ENCODE data around the gene PCMTD2. TPM values are rescaled to one million over a fixed set of nuclear protein-coding genes. Genes with fewer than 3 reads are reported as not detected.
A peak's percentile ranks its signal among the peaks of the same experiment; 100 is the strongest.

Gene PCMTD2
- total RNA-seq, 1 experiment from 2014 or later = 57.1 TPM

DNA sequence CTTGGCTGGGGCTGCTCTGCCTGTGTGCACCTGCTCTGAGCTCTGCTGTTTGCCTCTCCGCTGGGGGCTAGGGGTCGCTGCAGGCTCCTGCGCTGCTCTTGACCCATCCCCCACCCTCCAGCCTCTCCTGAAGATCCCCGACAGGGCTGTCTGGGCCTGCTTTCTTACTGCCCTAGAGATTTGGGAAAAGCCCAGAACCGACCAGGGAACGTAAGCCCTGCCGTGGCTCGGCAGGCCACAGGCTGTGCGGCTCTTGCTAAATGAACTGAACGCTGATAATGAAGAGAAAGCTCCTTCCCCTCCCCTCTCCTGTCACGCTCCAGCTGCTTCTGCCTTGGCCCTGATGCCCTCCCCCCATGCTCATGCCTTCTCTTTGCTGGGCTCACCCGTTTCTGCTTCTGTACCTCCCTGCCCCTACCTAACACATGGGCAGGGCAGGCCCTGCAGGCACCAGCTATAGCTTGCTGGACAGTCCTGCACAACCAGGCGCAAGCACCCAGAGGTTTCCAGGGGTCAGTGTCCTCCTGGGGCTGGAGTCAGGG is 32.0 kb upstream of the PCMTD2 start:
- peaks cover 25% of the 10 kb centered on the region for H3K4me1 ChIP-seq (ENCODE audit: insufficient read depth, low read length, poor library complexity, severe bottlenecking)
- intact Hi-C loops (cut with micrococcal nuclease; ENCODE audit: unreplicated experiment) = no loop called here
- DNase-seq (ENCODE audit: low spot score) = peak; percentile 78
- H3K9me3 ChIP-seq (ENCODE audit: low read depth, low read length, poor library complexity, severe bottlenecking) = no peaks in the 10 kb centered on the region
- TF ChIP-seq CTCF (conservative IDR thresholded peaks at IDR 0.05; ENCODE audit: low read depth, low read length) (peak; percentile 74), EZH2 (IDR thresholded peaks at IDR 0.05; ENCODE audit: borderline replicate concordance, low read depth, low read length, poor library complexity, severe bottlenecking) (no peak)
- H3K27me3 ChIP-seq (replicated peaks; ENCODE audit: insufficient read depth, low read depth, low read length, poor library complexity) = no peaks in the 10 kb centered on the region
- ChIA-PET CTCF (interaction anchor here (0.7 kb wide), 1 partner anchor 20 kb away, joined by 3 read pairs; no protein-coding TSS in a partner anchor), POLR2A (ENCODE audit: low non-redundant PET) (no interaction called here)
- H3K27ac ChIP-seq (ENCODE audit: low read depth, low read length, poor library complexity, severe bottlenecking) = peak overlapping the region; percentile 89
- H3K4me3 ChIP-seq (ENCODE audit: low read depth, low read length, poor library complexity, severe bottlenecking) = no peak overlapping the region
- BruUV-seq (replicated peaks) = no TSS peak
- no peaks in the 10 kb centered on the region for H3K36me3 ChIP-seq (ENCODE audit: insufficient read depth, low read length, poor library complexity, severe bottlenecking)

DNA sequence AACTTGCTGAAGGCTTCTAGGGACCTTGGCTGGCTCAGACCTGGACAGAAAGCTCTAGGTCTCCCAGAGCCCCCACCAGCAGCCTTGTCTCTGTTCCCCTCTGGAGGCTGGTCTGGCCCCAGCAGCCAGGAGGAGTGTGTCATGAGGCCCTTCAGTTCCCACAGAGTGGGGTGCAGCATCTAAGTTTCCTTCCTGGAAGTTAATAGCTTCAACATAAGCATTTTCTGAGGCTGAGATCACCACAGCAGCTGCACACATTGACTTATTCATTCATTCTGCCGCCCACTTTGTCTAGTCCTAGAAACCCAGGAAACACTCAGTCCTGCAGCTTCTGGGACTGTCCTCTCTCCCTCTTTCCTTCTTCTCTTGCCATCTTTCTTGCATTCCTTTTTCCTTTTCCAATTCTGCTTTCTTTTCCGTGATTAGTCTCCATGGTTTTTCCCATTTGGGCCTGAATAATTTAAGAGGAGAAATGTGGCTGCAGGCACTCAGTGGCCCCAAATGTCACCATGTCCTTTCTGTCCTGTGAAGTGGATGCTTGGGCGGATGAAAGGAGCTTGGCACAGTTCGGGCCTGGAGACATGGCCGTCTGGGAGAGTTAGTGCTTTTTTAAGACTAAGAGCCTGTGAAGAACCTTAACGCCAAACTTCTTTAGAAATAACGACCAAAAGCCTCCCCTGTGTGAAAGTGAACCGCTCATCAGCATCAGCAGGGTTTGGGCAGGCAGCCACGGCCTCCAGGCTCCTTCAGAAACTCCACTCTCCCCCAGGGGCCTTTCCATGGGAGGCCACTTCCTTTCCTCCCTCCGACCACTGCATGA is 31.0 kb upstream of the PCMTD2 start:
- Histone ChIP-seq H3K9me3 (ENCODE audit: low read depth, low read length, poor library complexity, severe bottlenecking) (no peaks in the 10 kb centered on the region), H3K36me3 (ENCODE audit: insufficient read depth, low read length, poor library complexity, severe bottlenecking) (no peaks in the 10 kb centered on the region), H3K4me1 (ENCODE audit: insufficient read depth, low read length, poor library complexity, severe bottlenecking) (peaks cover 25% of the 10 kb centered on the region), H3K27me3 (replicated peaks; ENCODE audit: insufficient read depth, low read depth, low read length, poor library complexity) (no peaks in the 10 kb centered on the region), H3K4me3 (ENCODE audit: low read depth, low read length, poor library complexity, severe bottlenecking) (no peak overlapping the region), H3K27ac (ENCODE audit: low read depth, low read length, poor library complexity, severe bottlenecking) (peak overlapping the region; percentile 89)
- BruUV-seq (replicated peaks) = no TSS peak
- intact Hi-C loops (cut with micrococcal nuclease; ENCODE audit: unreplicated experiment) = no loop called here
- TF ChIP-seq EZH2 (IDR thresholded peaks at IDR 0.05; ENCODE audit: borderline replicate concordance, low read depth, low read length, poor library complexity, severe bottlenecking) (no peak), CTCF (conservative IDR thresholded peaks at IDR 0.05; ENCODE audit: low read depth, low read length) (no peak)
- ChIA-PET POLR2A (ENCODE audit: low non-redundant PET) (no interaction called here), CTCF (no interaction called here)
- peak; percentile 85 for DNase-seq (ENCODE audit: low spot score)

GRCh38 chr20:64225171-64225595 is 30.4 kb upstream of the PCMTD2 start:
- Histone ChIP-seq H3K4me1 (ENCODE audit: insufficient read depth, low read length, poor library complexity, severe bottlenecking) (peaks cover 25% of the 10 kb centered on the region), H3K27me3 (replicated peaks; ENCODE audit: insufficient read depth, low read depth, low read length, poor library complexity) (no peaks in the 10 kb centered on the region), H3K27ac (ENCODE audit: low read depth, low read length, poor library complexity, severe bottlenecking) (peak overlapping the region; percentile 89), H3K4me3 (ENCODE audit: low read depth, low read length, poor library complexity, severe bottlenecking) (no peak overlapping the region), H3K9me3 (ENCODE audit: low read depth, low read length, poor library complexity, severe bottlenecking) (no peaks in the 10 kb centered on the region), H3K36me3 (ENCODE audit: insufficient read depth, low read length, poor library complexity, severe bottlenecking) (no peaks in the 10 kb centered on the region)
- ChIA-PET POLR2A (ENCODE audit: low non-redundant PET) (no interaction called here), CTCF (no interaction called here)
- BruUV-seq (replicated peaks) = no TSS peak
- TF ChIP-seq EZH2 (IDR thresholded peaks at IDR 0.05; ENCODE audit: borderline replicate concordance, low read depth, low read length, poor library complexity, severe bottlenecking) = no peak
- TF ChIP-seq CTCF (conservative IDR thresholded peaks at IDR 0.05; ENCODE audit: low read depth, low read length) = no peak
- intact Hi-C loops (cut with micrococcal nuclease; ENCODE audit: unreplicated experiment) = no loop called here
- no peak for DNase-seq (ENCODE audit: low spot score)
